Choroid plexus epithelial cell (primary cell): ENCODE results near the gene FAM118B.
A peak's percentile ranks its signal among the peaks of the same experiment; 100 is the strongest.

Experiments
- DNase-seq: peaks from one replicate; pipeline ENCODE4 v3.0.0-alpha.2; 2010; ENCODE audit warnings: low read depth
- H3K4me3 ChIP-seq: 2 replicates; pipeline ENCODE4 v1.5.1; 2011; ENCODE audit warnings: low read depth, mild to moderate bottlenecking, control low read depth, low read length, moderate library complexity
- CTCF ChIP-seq: conservative IDR thresholded peaks from 2 replicates; pipeline ENCODE4 v1.5.1; 2011; ENCODE audit warnings: low read depth, mild to moderate bottlenecking, control low read depth, inconsistent platforms, low read length, moderate library complexity

Gene FAM118B

GRCh38 chr11:126193038-126193478 lies 18.5 kb upstream of the FAM118B start:
- H3K4me3 ChIP-seq, result no peak overlapping the region
- DNase-seq, result no peak
- no peak for TF ChIP-seq CTCF

GRCh38 chr11:126194121-126194543 lies 17.4 kb upstream of the FAM118B start:
- TF ChIP-seq CTCF, result peak; percentile 77
- peak; percentile 74 for DNase-seq
- H3K4me3 ChIP-seq, result no peak overlapping the region

- DNase-seq, result no peak
- no peak overlapping the region for H3K4me3 ChIP-seq
- no peak for TF ChIP-seq CTCF
These were observed 16.5 kb upstream of the FAM118B start for GRCh38 chr11:126195119-126195518.

GRCh38 chr11:126197277-126197939 lies 14.2 kb upstream of the FAM118B start:
- TF ChIP-seq CTCF, result no peak
- H3K4me3 ChIP-seq, result no peak overlapping the region
- peak; percentile 55 for DNase-seq

GRCh38 chr11:126198648-126199047 lies 12.9 kb upstream of the FAM118B start:
- H3K4me3 ChIP-seq, result no peak overlapping the region
- no peak for DNase-seq
- no peak for TF ChIP-seq CTCF

GRCh38 chr11:126202646-126203359 lies 8.8 kb upstream of the FAM118B start:
- TF ChIP-seq CTCF, result no peak
- H3K4me3 ChIP-seq, result no peak overlapping the region
- DNase-seq, result no peak

- TF ChIP-seq CTCF, result no peak
- no peak overlapping the region for H3K4me3 ChIP-seq
- no peak for DNase-seq
These were observed 6.2 kb upstream of the FAM118B start for GRCh38 chr11:126205359-126205758.
